Vagina (tissue), 2 donors: ENCODE results near the gene LRP11. TPM values are rescaled to one million over a fixed set of nuclear protein-coding genes. Genes with fewer than 3 reads are reported as not detected.
"Not testable (repeated sequence)": the region's sequence is repeated elsewhere in the genome, so short reads cannot be mapped to it uniquely, and the experiment has no call there.

Experiments used
- DNase-seq, 2 donors: peaks; one replicate each; pipeline ENCODE4 v3.0.0-alpha.2; 2017; ENCODE audit errors: extremely low spot score in 2 of 2
- H3K27ac ChIP-seq: fragments of 200-600 bp; sonication (generic); one replicate; pipeline ENCODE4 v1.5.1; 2019
- H3K27me3 ChIP-seq: fragments of 200-600 bp; sonication (generic); one replicate; pipeline ENCODE4 v1.5.1; 2019
- H3K36me3 ChIP-seq, 2 donors: fragments of 200-600 bp; sonication (generic); one replicate each; pipeline ENCODE4 v1.5.1; 2017 to 2019
- H3K4me1 ChIP-seq: fragments of 200-600 bp; sonication (generic); one replicate; pipeline ENCODE4 v1.5.1; 2019
- H3K4me3 ChIP-seq, 2 donors: fragments of 200-600 bp; sonication (generic); 1 replicate in 1 of 2; 2 replicates in 1 of 2; pipeline ENCODE4 v1.5.1; 2016 to 2019
- H3K9me3 ChIP-seq: fragments of 200-600 bp; sonication (generic); one replicate; pipeline ENCODE4 v1.5.1; 2019
- CTCF ChIP-seq, 3 experiments: fragments of 450-650 bp in 2 of 3; fragments of 200-600 bp in 1 of 3; sonication (generic) in 1 of 3; IDR thresholded peaks; one replicate each; pipeline ENCODE4 v1.5.1; 2017 to 2019; ENCODE audit warnings: antibody characterized with exemption in 3 of 3, mild to moderate bottlenecking in 2 of 3, moderate library complexity in 2 of 3
- POLR2A ChIP-seq, 2 donors: fragments of 450-650 bp; IDR thresholded peaks; one replicate each; pipeline ENCODE4 v1.6.1; 2017; ENCODE audit warnings: antibody characterized with exemption in 2 of 2, mild to moderate bottlenecking in 2 of 2, moderate library complexity in 2 of 2
- POLR2AphosphoS5 ChIP-seq, 2 donors: sonication (generic); formaldehyde crosslinking; IDR thresholded peaks; one replicate each; pipeline ENCODE4 v1.9.0; 2017; ENCODE audit warnings: antibody characterized with exemption in 2 of 2, mild to moderate bottlenecking in 2 of 2, low read depth in 1 of 2; ENCODE audit not compliant: insufficient read depth in 1 of 2
- intact Hi-C: fragments of 100-400 bp; cut with DNase I; formaldehyde crosslinking; loops from one replicate; pipeline ENCODE4 v1.15.1; 2023
- total RNA-seq: library from RNA; depleted of rRNA; stranded (reverse); fragments of >200 nt; gene quantifications from one replicate; pipeline ENCODE4 v1.2.3, GENCODE V29; 2016

LRP11 gene
- total RNA-seq, 1 donor from 2014 or later: 35.1 TPM

GRCh38 chr6:149909701-149910470, 45.7 kb upstream of the LRP11 start:
- no peaks in the 10 kb centered on the region for H3K36me3 ChIP-seq
- no peak overlapping the region for H3K27ac ChIP-seq
- no peaks in the 10 kb centered on the region for H3K4me1 ChIP-seq
- peak in 1 of 2 donors; percentile 49 for DNase-seq
- intact Hi-C loops: no loop called here
- no peaks in the 10 kb centered on the region for H3K27me3 ChIP-seq
- no peak overlapping the region for H3K4me3 ChIP-seq
- TF ChIP-seq POLR2AphosphoS5 (IDR thresholded peaks at IDR 0.05; ENCODE audit: insufficient read depth in 1 of 2, low read depth in 1 of 2): no peak
- no peak for TF ChIP-seq CTCF (IDR thresholded peaks at IDR 0.05)
- no peak for TF ChIP-seq POLR2A (IDR thresholded peaks at IDR 0.05)
- H3K9me3 ChIP-seq: peaks cover 4% of the 10 kb centered on the region

GRCh38 chr6:149908480-149908879, 44.3 kb upstream of the LRP11 start:
- peak in 1 of 2 donors; percentile 49 for DNase-seq
- H3K36me3 ChIP-seq, H3K4me3 ChIP-seq, H3K27ac ChIP-seq, H3K9me3 ChIP-seq, intact Hi-C loops, H3K4me1 ChIP-seq, H3K27me3 ChIP-seq: not testable (repeated sequence)

- H3K36me3 ChIP-seq: no peaks in the 10 kb centered on the region
- TF ChIP-seq POLR2A (IDR thresholded peaks at IDR 0.05) (no peak), POLR2AphosphoS5 (IDR thresholded peaks at IDR 0.05; ENCODE audit: insufficient read depth in 1 of 2, low read depth in 1 of 2) (no peak), CTCF (IDR thresholded peaks at IDR 0.05) (no peak)
- no peaks in the 10 kb centered on the region for H3K27me3 ChIP-seq
- DNase-seq: peak in 1 of 2 donors; percentile 74
- no peak overlapping the region for H3K27ac ChIP-seq
- H3K4me1 ChIP-seq: no peaks in the 10 kb centered on the region
- H3K4me3 ChIP-seq: no peak overlapping the region
- intact Hi-C loops: no loop called here
- H3K9me3 ChIP-seq: peaks cover 4% of the 10 kb centered on the region
Observed at GRCh38 chr6:149907317-149907716, 43.2 kb upstream of the LRP11 start.

GRCh38 chr6:149906405-149906804, 42.2 kb upstream of the LRP11 start:
- intact Hi-C loops: no loop called here
- no peaks in the 10 kb centered on the region for H3K4me1 ChIP-seq

GRCh38 chr6:149905911-149906371, 41.8 kb upstream of the LRP11 start:
- no peaks in the 10 kb centered on the region for H3K36me3 ChIP-seq
- no peak overlapping the region for H3K27ac ChIP-seq
- no peaks in the 10 kb centered on the region for H3K27me3 ChIP-seq
- H3K4me1 ChIP-seq: no peaks in the 10 kb centered on the region
- no peak for TF ChIP-seq POLR2AphosphoS5 (IDR thresholded peaks at IDR 0.05; ENCODE audit: insufficient read depth in 1 of 2, low read depth in 1 of 2)
- intact Hi-C loops: no loop called here
- peak in 1 of 2 donors; percentile 49 for DNase-seq
- peaks cover 4% of the 10 kb centered on the region for H3K9me3 ChIP-seq
- H3K4me3 ChIP-seq: no peak overlapping the region

More at GRCh38 chr6:149906405-149906804, 42.2 kb upstream of the LRP11 start:
- Histone ChIP-seq H3K9me3 (peaks cover 4% of the 10 kb centered on the region), H3K4me3 (no peak overlapping the region), H3K36me3 (no peaks in the 10 kb centered on the region), H3K27ac (no peak overlapping the region), H3K27me3 (no peaks in the 10 kb centered on the region)
- DNase-seq: peak in 1 of 2 donors; percentile 34
- no peak for TF ChIP-seq CTCF (IDR thresholded peaks at IDR 0.05)
- TF ChIP-seq POLR2AphosphoS5 (IDR thresholded peaks at IDR 0.05; ENCODE audit: insufficient read depth in 1 of 2, low read depth in 1 of 2): no peak
- no peak for TF ChIP-seq POLR2A (IDR thresholded peaks at IDR 0.05)

GRCh38 chr6:149905371-149905910, 41.3 kb upstream of the LRP11 start:
- no peaks in the 10 kb centered on the region for H3K36me3 ChIP-seq
- H3K4me3 ChIP-seq: no peak overlapping the region
- no peak for TF ChIP-seq POLR2AphosphoS5 (IDR thresholded peaks at IDR 0.05; ENCODE audit: insufficient read depth in 1 of 2, low read depth in 1 of 2)
- no peak for TF ChIP-seq POLR2A (IDR thresholded peaks at IDR 0.05)
- no peak for TF ChIP-seq CTCF (IDR thresholded peaks at IDR 0.05)
- peak in 1 of 2 donors; percentile 74 for DNase-seq
- no peaks in the 10 kb centered on the region for H3K4me1 ChIP-seq
- no peaks in the 10 kb centered on the region for H3K27me3 ChIP-seq
- intact Hi-C loops: no loop called here
- H3K9me3 ChIP-seq: peaks cover 4% of the 10 kb centered on the region
- no peak overlapping the region for H3K27ac ChIP-seq
